Right atrium auricular region (tissue), 2 donors: ENCODE results near the gene ZFYVE28. TPM values are rescaled to one million over a fixed set of nuclear protein-coding genes. Genes with fewer than 3 reads are reported as not detected.

Experiments used
- DNase-seq: peaks from one replicate; pipeline ENCODE4 v3.0.0-alpha.2; 2019; ENCODE audit warnings: low spot score
- H3K27ac ChIP-seq, 2 donors: fragments of 200-600 bp; sonication (generic); 1 replicate in 1 of 2; 2 replicates in 1 of 2; pipeline ENCODE4 v1.5.1; 2016 to 2019
- H3K27me3 ChIP-seq, 2 donors: fragments of 200-600 bp; sonication (generic); one replicate each; pipeline versions ENCODE4 v1.5.1 to v1.6.0; 2017 to 2019
- H3K36me3 ChIP-seq: fragments of 200-600 bp; sonication (generic); one replicate; pipeline ENCODE4 v1.5.1; 2016
- H3K4me1 ChIP-seq, 2 donors: fragments of 200-600 bp; sonication (generic); one replicate each; pipeline versions ENCODE4 v1.5.1 to v1.6.0; 2017 to 2019
- H3K4me3 ChIP-seq, 2 donors: fragments of 200-600 bp; sonication (generic); 1 replicate in 1 of 2; 2 replicates in 1 of 2; pipeline ENCODE4 v1.5.1; 2017 to 2019; ENCODE audit warnings: mild to moderate bottlenecking in 1 of 2, moderate library complexity in 1 of 2
- H3K9me3 ChIP-seq, 2 donors: fragments of 200-600 bp; sonication (generic); one replicate each; pipeline ENCODE4 v1.5.1; 2019
- total RNA-seq, 2 donors: library from RNA; depleted of rRNA; stranded (reverse); fragments of >200 nt; gene quantifications; one replicate each; pipeline ENCODE4 v1.1.0, GENCODE V29; 2016
- TF ChIP-seq, protein P1 (sequence below), 2 donors: fragments of 200-600 bp; sonication (generic); IDR thresholded peaks; one replicate each; pipeline ENCODE4 v1.5.1; 2019; ENCODE audit warnings: antibody characterized with exemption in 2 of 2

ZFYVE28 gene
- total RNA-seq, 2 donors from 2014 or later = 3.4 to 6.0 TPM

DNA sequence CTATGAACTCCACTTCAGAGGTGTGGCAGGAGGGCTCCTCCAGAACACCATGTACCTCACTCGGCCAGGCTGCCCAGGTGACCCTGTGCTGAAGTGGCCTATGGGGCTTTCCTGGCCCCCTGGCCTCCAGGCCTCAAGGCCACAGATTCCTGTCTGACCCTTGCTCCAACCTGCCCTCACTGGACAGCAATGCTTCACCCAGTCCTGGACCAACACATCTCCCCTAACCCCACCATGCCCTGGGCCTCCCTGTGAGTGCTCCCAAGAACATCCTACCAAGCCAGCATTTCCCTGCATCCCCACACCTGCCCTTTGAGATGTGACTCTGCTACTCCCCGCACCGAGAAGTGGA is 10.5 kb downstream of the ZFYVE28 start:
- Histone ChIP-seq H3K27ac (no peak overlapping the region), H3K4me1 (peaks cover 0 to 13% of the 10 kb centered on the region in 2 donors), H3K36me3 (no peaks in the 10 kb centered on the region), H3K9me3 (no peaks in the 10 kb centered on the region), H3K4me3 (no peak overlapping the region), H3K27me3 (no peaks in the 10 kb centered on the region)
- TF ChIP-seq, protein P1, sequence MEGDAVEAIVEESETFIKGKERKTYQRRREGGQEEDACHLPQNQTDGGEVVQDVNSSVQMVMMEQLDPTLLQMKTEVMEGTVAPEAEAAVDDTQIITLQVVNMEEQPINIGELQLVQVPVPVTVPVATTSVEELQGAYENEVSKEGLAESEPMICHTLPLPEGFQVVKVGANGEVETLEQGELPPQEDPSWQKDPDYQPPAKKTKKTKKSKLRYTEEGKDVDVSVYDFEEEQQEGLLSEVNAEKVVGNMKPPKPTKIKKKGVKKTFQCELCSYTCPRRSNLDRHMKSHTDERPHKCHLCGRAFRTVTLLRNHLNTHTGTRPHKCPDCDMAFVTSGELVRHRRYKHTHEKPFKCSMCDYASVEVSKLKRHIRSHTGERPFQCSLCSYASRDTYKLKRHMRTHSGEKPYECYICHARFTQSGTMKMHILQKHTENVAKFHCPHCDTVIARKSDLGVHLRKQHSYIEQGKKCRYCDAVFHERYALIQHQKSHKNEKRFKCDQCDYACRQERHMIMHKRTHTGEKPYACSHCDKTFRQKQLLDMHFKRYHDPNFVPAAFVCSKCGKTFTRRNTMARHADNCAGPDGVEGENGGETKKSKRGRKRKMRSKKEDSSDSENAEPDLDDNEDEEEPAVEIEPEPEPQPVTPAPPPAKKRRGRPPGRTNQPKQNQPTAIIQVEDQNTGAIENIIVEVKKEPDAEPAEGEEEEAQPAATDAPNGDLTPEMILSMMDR (IDR thresholded peaks at IDR 0.05) = no peak
- no peak for DNase-seq

DNA sequence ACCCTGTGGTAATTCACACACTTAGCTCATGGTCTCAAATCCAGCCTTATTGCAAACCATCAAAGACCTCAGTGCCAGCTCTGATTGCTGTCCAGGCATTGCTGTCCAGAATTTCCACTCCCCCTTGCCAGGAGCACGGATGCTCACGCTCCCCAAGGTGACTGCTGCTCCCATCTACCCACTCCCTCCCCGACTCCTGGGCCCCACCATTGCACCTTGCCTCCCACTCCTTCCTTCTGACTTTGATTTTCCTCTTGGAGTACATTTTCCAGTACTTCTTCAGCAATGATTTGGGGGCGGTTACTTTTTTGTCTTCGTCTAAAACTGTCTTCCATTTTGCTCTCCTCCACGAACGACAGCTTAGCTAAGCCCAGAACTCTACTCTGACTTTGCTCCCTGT is 11.5 kb downstream of the ZFYVE28 start:
- H3K4me3 ChIP-seq = no peak overlapping the region
- no peaks in the 10 kb centered on the region for H3K36me3 ChIP-seq
- DNase-seq = no peak
- TF ChIP-seq, protein P1 (IDR thresholded peaks at IDR 0.05) = no peak
- no peaks in the 10 kb centered on the region for H3K27me3 ChIP-seq
- peaks cover 0 to 13% of the 10 kb centered on the region in 2 donors for H3K4me1 ChIP-seq
- no peaks in the 10 kb centered on the region for H3K9me3 ChIP-seq
- no peak overlapping the region for H3K27ac ChIP-seq

DNA sequence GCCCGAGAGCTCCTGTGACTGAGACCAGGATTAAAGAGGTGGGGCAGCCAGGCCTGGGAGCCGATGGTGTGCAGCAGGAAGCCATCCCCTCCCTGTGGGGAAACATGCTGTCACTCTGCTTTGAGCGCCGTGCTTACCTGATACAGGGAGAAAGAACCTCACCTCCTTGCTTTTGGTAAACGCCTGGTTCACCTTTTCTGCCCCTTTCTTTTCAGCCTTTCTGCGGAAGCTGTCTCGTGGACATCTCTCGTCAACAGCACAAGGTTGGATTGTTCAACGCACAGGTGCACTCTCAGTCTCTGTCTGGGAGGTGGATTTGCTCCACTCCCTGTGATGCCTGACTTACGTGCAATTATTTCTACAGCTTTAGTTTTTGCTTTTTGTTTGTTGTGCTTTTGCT is 12.0 kb downstream of the ZFYVE28 start:
- Histone ChIP-seq H3K4me3 (no peak overlapping the region), H3K36me3 (no peaks in the 10 kb centered on the region), H3K27me3 (no peaks in the 10 kb centered on the region), H3K27ac (no peak overlapping the region), H3K4me1 (peaks cover 0 to 16% of the 10 kb centered on the region in 2 donors), H3K9me3 (no peaks in the 10 kb centered on the region)
- TF ChIP-seq, protein P1 (IDR thresholded peaks at IDR 0.05) = no peak
- DNase-seq = no peak

DNA sequence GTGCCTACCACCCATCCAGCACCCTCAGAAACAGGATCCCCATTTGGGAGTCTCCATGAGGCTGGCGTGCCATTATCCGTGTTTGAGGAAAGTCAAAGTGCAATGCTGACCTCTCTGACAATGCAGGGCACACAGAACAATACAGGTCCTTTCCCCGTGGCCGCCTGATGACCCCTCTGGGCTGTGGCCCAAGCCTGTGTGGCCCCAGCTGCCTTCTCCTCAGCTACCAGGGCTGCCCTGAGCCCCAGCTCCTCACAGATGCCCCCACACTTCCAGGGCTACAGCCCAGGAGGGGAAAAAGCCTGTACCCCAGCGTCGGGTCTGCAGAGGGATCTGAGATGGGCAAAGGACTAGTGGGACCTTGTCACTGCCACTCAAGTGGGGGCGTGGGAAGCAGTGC is 15.5 kb downstream of the ZFYVE28 start:
- Histone ChIP-seq H3K27me3 (no peaks in the 10 kb centered on the region), H3K36me3 (no peaks in the 10 kb centered on the region), H3K27ac (no peak overlapping the region), H3K4me1 (peaks cover 0 to 18% of the 10 kb centered on the region in 2 donors), H3K9me3 (no peaks in the 10 kb centered on the region), H3K4me3 (no peak overlapping the region)
- TF ChIP-seq, protein P1 (IDR thresholded peaks at IDR 0.05) = no peak
- no peak for DNase-seq

DNA sequence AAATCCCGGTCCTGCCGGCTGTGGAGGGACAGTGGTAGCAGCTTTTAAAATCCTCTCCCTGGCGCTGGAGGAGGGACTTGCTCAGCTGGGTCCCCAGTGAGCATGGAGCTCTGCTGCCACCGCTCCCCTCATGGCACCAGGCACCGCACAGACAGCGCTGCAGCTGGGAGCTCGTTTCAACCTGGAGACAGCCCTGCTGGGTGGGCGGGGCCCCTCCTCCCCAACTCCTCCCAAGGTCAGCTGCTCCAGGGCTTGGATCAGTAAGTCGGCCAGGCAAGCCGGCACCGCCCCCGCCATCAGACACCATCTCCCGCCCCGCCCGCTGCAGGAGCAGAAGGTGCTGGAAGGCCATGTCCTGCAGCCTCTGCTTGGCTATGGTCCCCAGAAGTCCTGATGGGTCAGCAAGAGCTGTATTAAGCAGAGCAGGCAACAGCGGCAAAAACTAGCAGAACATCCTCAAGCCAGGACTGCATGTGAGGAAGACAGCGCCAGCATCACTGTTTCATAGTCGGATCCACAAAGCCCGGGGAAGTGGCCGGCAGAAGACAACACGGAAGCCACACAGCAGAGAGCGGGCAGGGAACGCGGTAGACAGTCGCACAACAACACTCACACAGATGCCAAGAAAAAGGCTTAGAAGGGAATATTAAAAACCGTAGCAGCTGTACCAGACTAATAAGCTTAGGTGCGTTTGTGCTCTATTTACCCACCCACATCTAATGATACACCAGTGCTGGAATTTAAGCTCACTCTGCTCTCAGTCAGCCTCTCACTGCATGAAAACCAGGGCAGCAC is 16.2 kb downstream of the ZFYVE28 start:
- no peak overlapping the region for H3K27ac ChIP-seq
- H3K4me1 ChIP-seq = peaks cover 0 to 18% of the 10 kb centered on the region in 2 donors
- no peaks in the 10 kb centered on the region for H3K36me3 ChIP-seq
- H3K27me3 ChIP-seq = no peaks in the 10 kb centered on the region
- TF ChIP-seq, protein P1 (IDR thresholded peaks at IDR 0.05) = no peak
- DNase-seq = peak; percentile 68
- no peaks in the 10 kb centered on the region for H3K9me3 ChIP-seq
- H3K4me3 ChIP-seq = peak overlapping the region; percentile 12 to 44

DNA sequence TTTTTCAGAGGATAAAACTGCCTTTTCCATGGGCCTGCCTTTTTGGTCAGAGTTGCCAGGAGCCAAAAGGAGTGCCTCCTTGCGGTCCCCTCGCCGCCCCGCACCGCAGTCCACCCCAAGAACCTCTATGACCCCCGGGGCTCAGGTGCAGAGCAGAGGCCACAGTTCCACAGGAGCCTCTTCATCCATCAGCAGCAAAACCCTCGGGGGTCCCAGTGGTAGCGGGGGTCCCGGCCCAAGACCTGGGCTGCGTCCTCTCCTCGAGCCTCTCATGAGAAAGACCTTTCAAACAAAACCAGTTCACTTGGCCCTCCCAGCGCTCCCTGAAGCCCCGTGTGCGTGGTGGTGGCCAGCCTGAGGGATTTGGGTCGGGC is 16.8 kb downstream of the ZFYVE28 start:
- Histone ChIP-seq H3K27ac (no peak overlapping the region), H3K36me3 (no peaks in the 10 kb centered on the region), H3K4me3 (peak overlapping the region in 1 of 2 donors; percentile 44), H3K4me1 (peaks cover 0 to 18% of the 10 kb centered on the region in 2 donors), H3K9me3 (no peaks in the 10 kb centered on the region), H3K27me3 (no peaks in the 10 kb centered on the region)
- no peak for DNase-seq
- TF ChIP-seq, protein P1 (IDR thresholded peaks at IDR 0.05) = no peak
